Activated CD4-positive, alpha-beta T cell treated with anti-CD3 and anti-CD28 coated beads, Interleukin-2, amount 10 ng/mL, durations not matched to agents 24 days and 14 days (primary cell): Measurements from ENCODE around the gene MACROD2. TPM values are rescaled to one million over a fixed set of nuclear protein-coding genes. Genes with fewer than 3 reads are reported as not detected.
"Not testable (repeated sequence)": the region's sequence is repeated elsewhere in the genome, so short reads cannot be mapped to it uniquely, and the experiment has no call there.

Source experiments
- DNase-seq: peaks from one replicate; pipeline ENCODE4 v3.0.0; 2022
- H3K27ac Mint-ChIP-seq: one replicate; pipeline ENCODE4 v1.8.0; 2022; ENCODE audit warnings: mild to moderate bottlenecking, mixed read lengths
- H3K27me3 Mint-ChIP-seq: one replicate; pipeline ENCODE4 v1.8.0; 2022; ENCODE audit warnings: mixed read lengths
- H3K36me3 Mint-ChIP-seq: one replicate; pipeline ENCODE4 v1.8.0; 2022; ENCODE audit warnings: low read depth, mild to moderate bottlenecking, mixed read lengths
- H3K4me1 Mint-ChIP-seq: one replicate; pipeline ENCODE4 v1.8.0; 2021; ENCODE audit warnings: mixed read lengths
- H3K4me3 Mint-ChIP-seq: one replicate; pipeline ENCODE4 v1.8.0; 2022; ENCODE audit warnings: mild to moderate bottlenecking, moderate library complexity, mixed read lengths
- H3K9me3 Mint-ChIP-seq: one replicate; pipeline ENCODE4 v1.8.0; 2021; ENCODE audit warnings: mixed read lengths
- intact Hi-C: fragments of 100-400 bp; cut with micrococcal nuclease; formaldehyde crosslinking; loops from one replicate; pipeline ENCODE4 v1.15.1; 2023
- total RNA-seq: library from RNA; stranded (reverse); gene quantifications from 2 replicates; pipeline ENCODE4 v1.2.3, GENCODE V29; 2022

The MACROD2 gene
- total RNA-seq, 1 donor from 2014 or later = not detected

- H3K27me3 Mint-ChIP-seq = no peaks in the 10 kb centered on the region
- H3K27ac Mint-ChIP-seq = no peak overlapping the region
- peaks cover 3% of the 10 kb centered on the region for H3K9me3 Mint-ChIP-seq
- DNase-seq = no peak
- intact Hi-C loops = no loop called here
- no peak overlapping the region for H3K4me3 Mint-ChIP-seq
- no peaks in the 10 kb centered on the region for H3K4me1 Mint-ChIP-seq
- no peaks in the 10 kb centered on the region for H3K36me3 Mint-ChIP-seq
These were observed 1337.9 kb downstream of the MACROD2 start for GRCh38 chr20:15333170-15333569.

- H3K4me1 Mint-ChIP-seq = no peaks in the 10 kb centered on the region
- H3K36me3 Mint-ChIP-seq = no peaks in the 10 kb centered on the region
- no peak for DNase-seq
- intact Hi-C loops = no loop called here
- H3K9me3 Mint-ChIP-seq = peaks cover 4% of the 10 kb centered on the region
- no peaks in the 10 kb centered on the region for H3K27me3 Mint-ChIP-seq
- no peak overlapping the region for H3K4me3 Mint-ChIP-seq
- H3K27ac Mint-ChIP-seq = no peak overlapping the region
These were observed 1340.7 kb downstream of the MACROD2 start for GRCh38 chr20:15336011-15336410.

DNA sequence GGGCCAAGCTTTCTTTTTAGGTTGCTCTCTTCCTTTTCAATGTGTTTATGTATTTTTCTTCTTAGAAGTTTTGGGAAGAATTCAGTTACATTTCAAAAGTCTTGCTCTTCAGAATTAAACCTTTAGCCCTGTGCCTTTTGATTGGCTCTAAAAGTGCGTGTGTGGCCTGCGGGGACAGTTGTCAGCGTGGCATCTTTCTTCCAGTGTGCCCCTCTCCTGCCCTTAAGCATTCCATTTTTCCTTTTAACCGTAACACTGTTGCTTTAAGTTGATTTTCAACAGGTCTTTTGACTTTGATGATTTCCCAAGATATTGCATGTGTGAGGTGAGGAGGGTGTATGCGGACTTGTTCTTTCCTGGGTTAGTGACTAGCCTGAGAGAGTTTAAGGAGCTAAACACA lies 1341.2 kb downstream of the MACROD2 start:
- Mint-ChIP-seq H3K4me1 (no peaks in the 10 kb centered on the region), H3K27ac (no peak overlapping the region), H3K4me3 (no peak overlapping the region), H3K27me3 (no peaks in the 10 kb centered on the region), H3K36me3 (no peaks in the 10 kb centered on the region), H3K9me3 (peaks cover 4% of the 10 kb centered on the region)
- no peak for DNase-seq
- intact Hi-C loops = no loop called here

DNA sequence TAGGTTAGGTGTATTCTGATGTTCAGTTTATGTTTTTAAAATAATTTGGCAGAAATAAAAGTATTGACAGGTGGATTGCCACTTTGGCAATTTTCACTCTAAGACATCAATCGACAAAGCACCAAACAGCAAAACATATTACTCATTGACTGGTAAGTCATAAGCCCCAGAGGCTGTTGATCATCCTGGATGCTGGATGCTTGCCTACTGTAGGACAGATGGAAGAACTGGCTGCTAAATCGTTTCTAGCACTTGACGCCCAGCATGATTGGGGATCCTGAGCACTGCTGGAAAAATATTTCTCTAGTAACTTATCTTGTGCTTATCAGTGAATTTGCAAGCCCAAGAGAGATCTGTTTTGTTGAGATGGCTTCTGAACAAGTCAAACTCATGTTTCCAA lies 1343.9 kb downstream of the MACROD2 start:
- H3K27me3 Mint-ChIP-seq = no peaks in the 10 kb centered on the region
- no peak overlapping the region for H3K27ac Mint-ChIP-seq
- H3K36me3 Mint-ChIP-seq = no peaks in the 10 kb centered on the region
- peaks cover 4% of the 10 kb centered on the region for H3K9me3 Mint-ChIP-seq
- H3K4me1 Mint-ChIP-seq = no peaks in the 10 kb centered on the region
- intact Hi-C loops = no loop called here
- no peak overlapping the region for H3K4me3 Mint-ChIP-seq
- DNase-seq = no peak

GRCh38 chr20:15342991-15343523 lies 1347.7 kb downstream of the MACROD2 start:
- Mint-ChIP-seq H3K4me3 (no peak overlapping the region), H3K36me3 (no peaks in the 10 kb centered on the region), H3K27ac (no peak overlapping the region), H3K27me3 (no peaks in the 10 kb centered on the region), H3K9me3 (peaks cover 5% of the 10 kb centered on the region), H3K4me1 (no peaks in the 10 kb centered on the region)
- DNase-seq = no peak
- intact Hi-C loops = no loop called here

GRCh38 chr20:15345287-15345686 lies 1350.0 kb downstream of the MACROD2 start:
- Mint-ChIP-seq H3K9me3 (peaks cover 7% of the 10 kb centered on the region), H3K4me1 (no peaks in the 10 kb centered on the region), H3K4me3 (no peak overlapping the region), H3K27me3 (no peaks in the 10 kb centered on the region), H3K36me3 (no peaks in the 10 kb centered on the region), H3K27ac (no peak overlapping the region)
- intact Hi-C loops = no loop called here
- DNase-seq = no peak

- Mint-ChIP-seq H3K27me3 (no peaks in the 10 kb centered on the region), H3K27ac (no peak overlapping the region), H3K4me3 (no peak overlapping the region), H3K36me3 (no peaks in the 10 kb centered on the region), H3K9me3 (peaks cover 7% of the 10 kb centered on the region), H3K4me1 (no peaks in the 10 kb centered on the region)
- intact Hi-C loops = no loop called here
- DNase-seq = no peak
These were observed 1351.5 kb downstream of the MACROD2 start for GRCh38 chr20:15346657-15347280.

GRCh38 chr20:15359056-15359455 lies 1363.7 kb downstream of the MACROD2 start:
- DNase-seq = no peak
- Mint-ChIP-seq H3K27ac (no peak overlapping the region), H3K4me3 (no peak overlapping the region), H3K27me3 (no peaks in the 10 kb centered on the region), H3K9me3 (peaks cover under 1% of the 10 kb centered on the region), H3K4me1 (no peaks in the 10 kb centered on the region), H3K36me3 (no peaks in the 10 kb centered on the region)
- intact Hi-C loops = no loop called here

DNA sequence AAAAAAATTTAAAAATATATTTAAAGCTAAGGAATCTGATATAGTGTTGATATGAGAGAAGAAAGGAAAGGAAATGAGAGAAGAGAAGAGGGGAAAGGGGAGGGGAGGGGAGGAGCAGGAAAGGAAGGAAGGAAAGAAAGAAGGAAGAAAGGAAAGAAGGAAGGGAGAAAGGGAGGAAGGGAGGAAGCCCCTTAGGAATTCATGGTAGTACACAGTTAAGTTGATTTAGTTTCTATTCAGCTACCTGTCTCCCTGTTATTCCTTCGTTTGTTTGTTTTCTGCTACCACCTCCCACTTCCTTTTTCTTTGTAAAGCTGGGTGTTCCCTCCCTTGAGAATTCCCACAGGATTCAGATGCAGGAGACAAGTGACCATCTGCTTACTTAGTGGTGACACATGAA lies 1367.5 kb downstream of the MACROD2 start:
- no peak for DNase-seq
- Mint-ChIP-seq H3K4me3 (no peak overlapping the region), H3K27ac (no peak overlapping the region), H3K36me3 (no peaks in the 10 kb centered on the region), H3K9me3 (peaks cover 4% of the 10 kb centered on the region), H3K4me1 (no peaks in the 10 kb centered on the region), H3K27me3 (no peaks in the 10 kb centered on the region)
- intact Hi-C loops = no loop called here

GRCh38 chr20:15364781-15365180 lies 1369.5 kb downstream of the MACROD2 start:
- no peak overlapping the region for H3K4me3 Mint-ChIP-seq

GRCh38 chr20:15370370-15370769 lies 1375.1 kb downstream of the MACROD2 start:
- H3K27me3 Mint-ChIP-seq = no peaks in the 10 kb centered on the region
- no peaks in the 10 kb centered on the region for H3K36me3 Mint-ChIP-seq
- intact Hi-C loops = no loop called here
- H3K27ac Mint-ChIP-seq = no peak overlapping the region
- H3K9me3 Mint-ChIP-seq = no peaks in the 10 kb centered on the region
- no peak for DNase-seq
- H3K4me3 Mint-ChIP-seq = no peak overlapping the region
- H3K4me1 Mint-ChIP-seq = no peaks in the 10 kb centered on the region

More at GRCh38 chr20:15364781-15365180, 1369.5 kb downstream of the MACROD2 start:
- no peak overlapping the region for H3K27ac Mint-ChIP-seq
- intact Hi-C loops = no loop called here
- H3K9me3 Mint-ChIP-seq = peaks cover 4% of the 10 kb centered on the region
- no peak for DNase-seq
- no peaks in the 10 kb centered on the region for H3K4me1 Mint-ChIP-seq
- no peaks in the 10 kb centered on the region for H3K27me3 Mint-ChIP-seq
- no peaks in the 10 kb centered on the region for H3K36me3 Mint-ChIP-seq

GRCh38 chr20:15374682-15375081 lies 1379.4 kb downstream of the MACROD2 start:
- intact Hi-C loops = no loop called here
- DNase-seq = no peak
- H3K36me3 Mint-ChIP-seq = no peaks in the 10 kb centered on the region
- H3K4me1 Mint-ChIP-seq = no peaks in the 10 kb centered on the region
- H3K9me3 Mint-ChIP-seq = peaks cover 4% of the 10 kb centered on the region
- no peaks in the 10 kb centered on the region for H3K27me3 Mint-ChIP-seq
- H3K27ac Mint-ChIP-seq = no peak overlapping the region
- no peak overlapping the region for H3K4me3 Mint-ChIP-seq

DNA sequence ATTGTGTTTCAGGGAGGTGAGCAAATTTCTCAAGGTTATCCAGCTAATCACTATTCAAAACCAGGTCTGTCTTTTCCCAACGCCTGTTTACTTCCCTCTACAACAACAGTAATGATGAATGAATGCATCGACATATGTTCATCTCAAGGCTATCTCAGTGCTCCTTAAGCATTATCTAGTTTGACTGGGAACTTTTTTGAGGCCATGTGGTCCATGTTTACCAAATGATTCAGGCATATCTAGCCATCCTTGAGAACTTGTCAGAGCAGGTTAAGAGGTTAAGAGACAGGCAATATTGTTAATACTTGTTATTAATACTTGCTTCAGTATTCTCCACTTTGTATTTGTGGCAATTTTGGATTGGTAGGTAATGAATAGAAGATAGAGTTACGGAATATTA lies 1380.5 kb downstream of the MACROD2 start:
- H3K36me3 Mint-ChIP-seq = no peaks in the 10 kb centered on the region
- no peak overlapping the region for H3K4me3 Mint-ChIP-seq
- intact Hi-C loops = no loop called here
- H3K27ac Mint-ChIP-seq = no peak overlapping the region
- H3K4me1 Mint-ChIP-seq = no peaks in the 10 kb centered on the region
- DNase-seq = no peak
- H3K27me3 Mint-ChIP-seq = no peaks in the 10 kb centered on the region
- peaks cover 4% of the 10 kb centered on the region for H3K9me3 Mint-ChIP-seq

DNA sequence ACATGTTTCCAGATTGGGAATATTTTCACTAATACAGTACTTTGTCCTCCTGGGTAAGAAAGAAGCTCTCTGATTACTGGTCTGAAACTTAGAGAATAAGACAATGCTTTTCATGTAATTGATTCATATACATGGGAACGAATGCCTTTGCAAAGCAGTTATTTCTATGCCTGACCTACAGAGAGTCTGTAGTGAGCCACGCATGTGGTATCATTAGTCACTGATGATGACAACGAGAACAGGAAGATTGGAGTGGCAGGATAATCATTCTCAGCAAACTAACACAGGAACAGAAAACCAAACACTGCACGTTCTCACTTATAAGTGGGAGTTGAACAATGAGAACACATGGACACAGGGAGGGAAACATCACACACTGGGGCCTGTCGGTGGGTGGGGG lies 1382.3 kb downstream of the MACROD2 start:
- DNase-seq, H3K4me3 Mint-ChIP-seq, H3K36me3 Mint-ChIP-seq, H3K9me3 Mint-ChIP-seq, intact Hi-C loops, H3K27me3 Mint-ChIP-seq, H3K4me1 Mint-ChIP-seq, H3K27ac Mint-ChIP-seq: not testable (repeated sequence)

DNA sequence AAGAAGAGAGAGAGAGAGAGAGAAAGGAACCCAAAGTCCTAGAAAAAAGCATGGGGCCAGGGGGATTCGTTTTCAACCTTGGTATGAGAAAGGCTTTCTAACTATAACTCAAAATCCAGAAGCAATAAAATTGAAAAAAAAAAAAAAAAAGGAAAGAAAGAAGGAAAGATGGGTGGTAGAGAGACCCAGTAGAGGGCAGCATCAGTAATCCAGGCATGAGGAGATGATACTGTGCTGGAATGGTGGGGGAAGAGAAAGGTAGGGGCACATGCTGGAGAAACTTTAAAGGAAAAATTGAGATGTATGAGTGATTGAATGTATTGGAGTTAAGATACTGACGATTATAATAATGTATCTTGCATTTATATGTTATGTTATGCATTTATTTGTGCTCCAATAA lies 1382.8 kb downstream of the MACROD2 start:
- H3K9me3 Mint-ChIP-seq = peaks cover 4% of the 10 kb centered on the region
- no peaks in the 10 kb centered on the region for H3K4me1 Mint-ChIP-seq
- no peak overlapping the region for H3K27ac Mint-ChIP-seq
- DNase-seq = no peak
- no peaks in the 10 kb centered on the region for H3K27me3 Mint-ChIP-seq
- intact Hi-C loops = no loop called here
- no peaks in the 10 kb centered on the region for H3K36me3 Mint-ChIP-seq
- H3K4me3 Mint-ChIP-seq = no peak overlapping the region
